Testis (tissue), 2 donors: Measurements from ENCODE around the gene RUNDC1.

ENCODE experiments used
- POLR2A ChIP-seq: fragments of 450-650 bp; IDR thresholded peaks from one replicate; pipeline ENCODE4 v1.6.1; 2017; ENCODE audit warnings: antibody characterized with exemption, mild to moderate bottlenecking, moderate library complexity
- TF ChIP-seq, protein P1 (sequence below), 3 experiments: fragments of 450-650 bp in 2 of 3; fragments of 200-600 bp in 1 of 3; sonication (generic) in 1 of 3; IDR thresholded peaks; one replicate each; pipeline ENCODE4 v1.5.1; 2016 to 2019; ENCODE audit warnings: antibody characterized with exemption in 3 of 3, mild to moderate bottlenecking in 2 of 3, moderate library complexity in 1 of 3

DNA sequence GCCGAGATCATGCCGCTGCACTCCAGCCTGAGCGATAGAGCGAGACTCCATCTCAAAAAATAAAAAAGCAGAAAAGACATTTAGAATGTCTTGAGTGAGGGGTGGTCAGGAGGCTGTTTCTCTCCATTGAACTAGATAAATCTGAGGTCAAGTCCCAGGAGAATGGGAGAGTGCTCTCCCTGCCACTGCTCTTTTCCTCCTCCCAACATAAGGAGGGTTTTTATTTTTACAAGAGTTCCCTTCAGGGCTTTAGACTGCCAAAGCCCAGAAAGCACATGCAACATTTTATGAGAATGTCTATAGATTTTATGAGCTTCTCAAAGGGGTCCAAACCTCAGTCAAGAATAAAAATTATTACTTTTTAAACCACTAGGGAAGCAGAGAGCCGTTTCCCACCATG lies 46.2 kb downstream of the RUNDC1 start:
- TF ChIP-seq, protein P1, sequence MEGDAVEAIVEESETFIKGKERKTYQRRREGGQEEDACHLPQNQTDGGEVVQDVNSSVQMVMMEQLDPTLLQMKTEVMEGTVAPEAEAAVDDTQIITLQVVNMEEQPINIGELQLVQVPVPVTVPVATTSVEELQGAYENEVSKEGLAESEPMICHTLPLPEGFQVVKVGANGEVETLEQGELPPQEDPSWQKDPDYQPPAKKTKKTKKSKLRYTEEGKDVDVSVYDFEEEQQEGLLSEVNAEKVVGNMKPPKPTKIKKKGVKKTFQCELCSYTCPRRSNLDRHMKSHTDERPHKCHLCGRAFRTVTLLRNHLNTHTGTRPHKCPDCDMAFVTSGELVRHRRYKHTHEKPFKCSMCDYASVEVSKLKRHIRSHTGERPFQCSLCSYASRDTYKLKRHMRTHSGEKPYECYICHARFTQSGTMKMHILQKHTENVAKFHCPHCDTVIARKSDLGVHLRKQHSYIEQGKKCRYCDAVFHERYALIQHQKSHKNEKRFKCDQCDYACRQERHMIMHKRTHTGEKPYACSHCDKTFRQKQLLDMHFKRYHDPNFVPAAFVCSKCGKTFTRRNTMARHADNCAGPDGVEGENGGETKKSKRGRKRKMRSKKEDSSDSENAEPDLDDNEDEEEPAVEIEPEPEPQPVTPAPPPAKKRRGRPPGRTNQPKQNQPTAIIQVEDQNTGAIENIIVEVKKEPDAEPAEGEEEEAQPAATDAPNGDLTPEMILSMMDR (IDR thresholded peaks at IDR 0.05): no peak
- TF ChIP-seq POLR2A: no peak
